Caco-2 (cell line): ENCODE measurements around the gene TACC3. TPM values are rescaled to one million over a fixed set of nuclear protein-coding genes. Genes with fewer than 3 reads are reported as not detected.

Experiments
- Bru-seq: library from RNA; stranded (reverse); fragments of 400-500 nt; gene quantifications from one replicate; lab custom pipeline; 2021; lab: Mats Ljungman, UMichigan
- BruChase-seq, 2 experiments: library from RNA; stranded (reverse); fragments of 400-500 nt; gene quantifications; one replicate each; lab custom pipeline; 2021; lab: Mats Ljungman, UMichigan
- BruUV-seq: library from RNA; stranded (reverse); fragments of 400-500 nt; replicated peaks from 2 replicates; lab custom pipeline; 2021; lab: Mats Ljungman, UMichigan
- CTCF ChIA-PET: fragments of 300-600 bp; sonication (Branson Sonifier 250); formaldehyde crosslinking; loops from one replicate; lab custom pipeline; 2022; ENCODE audit warnings: antibody characterized with exemption; lab: Charles Lee
- POLR2A ChIA-PET: fragments of 300-600 bp; sonication (Branson Sonifier 250); formaldehyde crosslinking; loops from one replicate; lab custom pipeline; 2022; ENCODE audit warnings: antibody characterized with exemption; lab: Charles Lee
- DNase-seq, 2 experiments: peaks; one replicate each; pipeline versions ENCODE4 v3.0.0 to v3.0.0-alpha.2; 2020 to 2022
- H3K27me3 ChIP-seq: replicated peaks from 2 replicates; pipeline ENCODE4 v1.6.0; 2011; ENCODE audit warnings: low read length; ENCODE audit not compliant: control insufficient read depth, insufficient read depth
- H3K36me3 ChIP-seq: 2 replicates; pipeline ENCODE4 v1.5.1; 2011; ENCODE audit warnings: low read length; ENCODE audit not compliant: control insufficient read depth, insufficient read depth
- H3K4me1 ChIP-seq: fragments of 250-450 bp; sonication (Bioruptor Pico); 2 replicates; pipeline ENCODE4 v1.5.1; 2020; ENCODE audit warnings: mild to moderate bottlenecking
- H3K4me3 ChIP-seq: 2 replicates; pipeline ENCODE4 v1.5.1; 2011; ENCODE audit warnings: low read depth, mild to moderate bottlenecking, control low read depth, low read length
- H3K9me3 ChIP-seq: fragments of 250-450 bp; sonication (Bioruptor Pico); 2 replicates; pipeline ENCODE4 v1.5.1; 2020; ENCODE audit warnings: mild to moderate bottlenecking, moderate library complexity
- H3K27ac Mint-ChIP-seq: one replicate; pipeline ENCODE4 v1.8.0; 2022; ENCODE audit warnings: mixed read lengths; ENCODE audit not compliant: unreplicated experiment
- H3K27me3 Mint-ChIP-seq: one replicate; pipeline ENCODE4 v1.8.0; 2022; ENCODE audit warnings: mixed read lengths; ENCODE audit not compliant: insufficient read depth, unreplicated experiment
- H3K36me3 Mint-ChIP-seq: one replicate; pipeline ENCODE4 v1.8.0; 2022; ENCODE audit warnings: mild to moderate bottlenecking, mixed read lengths; ENCODE audit not compliant: insufficient read depth, unreplicated experiment
- H3K4me1 Mint-ChIP-seq: one replicate; pipeline ENCODE4 v1.8.0; 2022; ENCODE audit warnings: low read depth, mixed read lengths; ENCODE audit not compliant: unreplicated experiment
- H3K4me3 Mint-ChIP-seq: one replicate; pipeline ENCODE4 v1.8.0; 2022; ENCODE audit warnings: mild to moderate bottlenecking, moderate library complexity, mixed read lengths; ENCODE audit not compliant: unreplicated experiment
- H3K9me3 Mint-ChIP-seq: one replicate; pipeline ENCODE4 v1.8.0; 2022; ENCODE audit warnings: mixed read lengths; ENCODE audit not compliant: unreplicated experiment
- CTCF ChIP-seq, 2 experiments: fragments of 200-600 bp in 1 of 2; IDR thresholded peaks; 1 replicate in 1 of 2; 2 replicates in 1 of 2; pipeline versions ENCODE4 v1.5.1 to v1.8.0; 2011 to 2022; ENCODE audit warnings: antibody characterized with exemption in 1 of 2, control low read depth in 1 of 2, inconsistent platforms in 1 of 2, low read depth in 1 of 2, low read length in 1 of 2, mild to moderate bottlenecking in 1 of 2, moderate library complexity in 1 of 2; ENCODE audit not compliant: insufficient read depth in 1 of 2, severe bottlenecking in 1 of 2, unreplicated experiment in 1 of 2
- intact Hi-C: fragments of 100-400 bp; cut with micrococcal nuclease; formaldehyde crosslinking; loops from one replicate; pipeline ENCODE4 v1.10.0; 2022; ENCODE audit not compliant: unreplicated experiment
- long read RNA-seq: library from polyadenylated mRNA; stranded (forward); transcript quantifications from one replicate; pipeline ENCODE4 v2.0.0, GENCODE V29; 2022
- total RNA-seq: library from RNA; stranded (reverse); gene quantifications from 2 replicates; pipeline ENCODE4 v1.2.3, GENCODE V29; 2022

TACC3 gene
- total RNA-seq (104 and 106 TPM in 2 replicates), Bru-seq, nascent RNA (percentile 74 among the genes with signal in this experiment), BruChase-seq, experiment 1, labeled RNA remaining after a 2-hour chase (percentile 81 among the genes with signal in this experiment), BruChase-seq, experiment 2, labeled RNA remaining after a 6-hour chase (percentile 84 among the genes with signal in this experiment)
- long read RNA-seq, transcript TACC3-201 (16 exons, 2,781 nt) = major isoform, 62 of 90 reads
- long read RNA-seq, partial matches to known transcripts = 17 of 90 reads
- long read RNA-seq, other reads (novel, unspliced or antisense) = 11 of 90 reads

GRCh38 chr4:1721003-1721665, at the start of gene TACC3, which contains the start of gene TMEM129:
Gene TACC3 (plus strand): TSS chr4:1721521. CDS start chr4:1723422, 1,901 bp downstream.
Gene TMEM129 (minus strand): TSS chr4:1721323. CDS start chr4:1720837, 486 bp downstream.
- Mint-ChIP-seq H3K27ac (peak within 1 kb of the TSS; percentile 94), H3K9me3 (no peaks in the 10 kb centered on the region), H3K36me3 (peaks cover 77% of the 10 kb centered on the region), H3K27me3 (no peaks in the 10 kb centered on the region), H3K4me3 (peak within 1 kb of the TSS; percentile 99), H3K4me1 (peaks cover 11% of the 10 kb centered on the region)
- Histone ChIP-seq H3K27me3 (no peaks in the 10 kb centered on the region), H3K4me3 (peak within 1 kb of the TSS; percentile 95), H3K36me3 (peaks cover 5% of the 10 kb centered on the region; the same call in 1 of the 2 replicates), H3K4me1 (peaks cover 6% of the 10 kb centered on the region; the same call in 1 of the 2 replicates), H3K9me3 (no peaks in the 10 kb centered on the region)
- peak; percentile 98 for DNase-seq
- ChIA-PET CTCF (interaction anchor here (0.6 to 1.6 kb wide), 7 partner anchors 9 to 37 kb away, joined by 3 to 16 read pairs (median 5); partner anchors contain the start of gene SLBP), POLR2A (interaction anchor here (0.5 to 2.0 kb wide), 13 partner anchors 9 to 541 kb away, joined by 3 to 42 read pairs (median 3); partner anchors contain the start of genes SLBP and UVSSA)
- intact Hi-C loops = loop anchor here (1.0 kb wide), 3 partner anchors 8 to 135 kb away; partner anchors contain the start of gene LETM1
- BruUV-seq = no TSS peak
- no peak for TF ChIP-seq CTCF (IDR thresholded peaks at IDR 0.05; ENCODE audit: insufficient read depth in 1 of 2, low read depth in 1 of 2, low read length in 1 of 2, severe bottlenecking in 1 of 2, unreplicated experiment in 1 of 2)

DNA sequence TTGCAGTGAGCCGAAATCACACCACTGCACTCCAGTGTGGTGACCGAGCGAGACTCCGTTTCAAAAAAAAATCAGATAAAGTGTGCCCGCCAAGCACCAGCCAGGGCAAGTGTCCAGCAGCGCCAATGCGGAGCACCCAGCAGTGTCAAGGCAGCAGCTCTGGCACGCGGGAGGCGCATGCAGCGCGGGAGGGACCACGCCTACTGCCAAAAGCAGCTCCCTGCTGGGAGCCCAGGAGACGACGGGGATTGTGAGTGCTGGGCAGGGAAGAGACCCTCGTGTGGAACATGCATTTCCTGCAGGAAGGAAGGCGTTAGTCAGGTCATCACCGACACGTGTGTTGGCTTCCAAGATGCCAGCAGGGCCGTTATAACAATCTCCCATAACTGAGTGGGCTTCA, 47.6 kb upstream of the TACC3 start:
- POLR2A ChIA-PET = interaction anchor here (0.7 kb wide), 1 partner anchor 80 kb away, joined by 3 read pairs; no protein-coding TSS in a partner anchor
- no peak for DNase-seq
- no peak overlapping the region for H3K27ac Mint-ChIP-seq

More for the DNA sequence above, 47.6 kb upstream of the TACC3 start:
- no peaks in the 10 kb centered on the region for H3K9me3 ChIP-seq
- H3K36me3 Mint-ChIP-seq = no peaks in the 10 kb centered on the region
- H3K36me3 ChIP-seq = no peaks in the 10 kb centered on the region
- peaks cover 2% of the 10 kb centered on the region for H3K27me3 Mint-ChIP-seq
- no peak overlapping the region for H3K4me3 ChIP-seq
- H3K4me3 Mint-ChIP-seq = no peak overlapping the region
- no peaks in the 10 kb centered on the region for H3K4me1 ChIP-seq
- H3K9me3 Mint-ChIP-seq = no peaks in the 10 kb centered on the region
- CTCF ChIA-PET = no interaction called here
- H3K27me3 ChIP-seq = no peaks in the 10 kb centered on the region
- H3K4me1 Mint-ChIP-seq = no peaks in the 10 kb centered on the region
- intact Hi-C loops = no loop called here
- BruUV-seq = no TSS peak
- no peak for TF ChIP-seq CTCF (IDR thresholded peaks at IDR 0.05; ENCODE audit: insufficient read depth in 1 of 2, low read depth in 1 of 2, low read length in 1 of 2, severe bottlenecking in 1 of 2, unreplicated experiment in 1 of 2)
